B cell (primary cell): ENCODE results near the gene HNRNPLL. TPM values are rescaled to one million over a fixed set of nuclear protein-coding genes. Genes with fewer than 3 reads are reported as not detected.

ENCODE experiments used
- ATAC-seq: fragments of 200-7000 bp; cut with Tn5 transposase; one replicate; pipeline ENCODE4 v1.10.0; 2021; ENCODE audit warnings: low read depth, mild to moderate bottlenecking, moderate number of reproducible peaks, moderate library complexity
- CTCF ChIA-PET: fragments of 350-600 bp; sonication (Branson Sonifier 250); formaldehyde crosslinking; loops from one replicate; lab custom pipeline; 2021; ENCODE audit warnings: antibody characterized with exemption, inconsistent platforms; lab: Charles Lee
- POLR2A ChIA-PET: fragments of 350-600 bp; sonication (Branson Sonifier 250); formaldehyde crosslinking; loops from one replicate; lab custom pipeline; 2021; ENCODE audit warnings: antibody characterized with exemption; lab: Charles Lee
- DNase-seq: peaks from one replicate; pipeline ENCODE4 v3.0.0; 2013
- H2AFZ ChIP-seq: 2 replicates; pipeline ENCODE4 v1.6.1; 2012; ENCODE audit warnings: mild to moderate bottlenecking, low read depth, low read length; ENCODE audit not compliant: insufficient read depth, poor library complexity, severe bottlenecking
- H3K27ac ChIP-seq, 2 donors: 1 replicate in 1 of 2; 2 replicates in 1 of 2; pipeline ENCODE4 v1.5.1; 2012 to 2013; ENCODE audit warnings: low read length in 2 of 2, mild to moderate bottlenecking in 2 of 2, moderate library complexity in 1 of 2
- H3K27me3 ChIP-seq, 4 experiments: fragments of 200-600 bp in 1 of 4; sonication (generic) in 1 of 4; replicated peaks in 1 of 4; 1 replicate in 2 of 4; 2 replicates in 2 of 4; pipeline versions ENCODE4 v1.6.1 to v1.7.0; 2013 to 2016; ENCODE audit warnings: low read length in 3 of 4, mild to moderate bottlenecking in 2 of 4, mixed read lengths in 1 of 4, moderate library complexity in 1 of 4; ENCODE audit not compliant: insufficient read depth in 4 of 4, control insufficient read depth in 3 of 4; ENCODE audit errors: control extremely low read depth in 1 of 4
- H3K36me3 ChIP-seq, 2 experiments: replicated peaks in 1 of 2; 1 replicate in 1 of 2; 2 replicates in 1 of 2; pipeline versions ENCODE4 v1.6.1 to v1.7.1; 2013; ENCODE audit warnings: low read length in 1 of 2; ENCODE audit not compliant: insufficient read depth in 2 of 2, control insufficient read depth in 1 of 2; ENCODE audit errors: control extremely low read depth in 1 of 2, extremely low read depth in 1 of 2
- H3K4me1 ChIP-seq, 2 donors: fragments of 200-600 bp in 1 of 2; sonication (generic) in 1 of 2; 1 replicate in 1 of 2; 2 replicates in 1 of 2; pipeline versions ENCODE4 v1.5.1 to v1.6.1; 2013 to 2017; ENCODE audit warnings: low read length in 2 of 2; ENCODE audit not compliant: control insufficient read depth in 2 of 2, insufficient read depth in 2 of 2
- H3K4me2 ChIP-seq: replicated peaks from 2 replicates; pipeline ENCODE3; 2012; ENCODE audit warnings: mild to moderate bottlenecking, low read depth, low read length; ENCODE audit not compliant: poor library complexity, severe bottlenecking
- H3K4me3 ChIP-seq, 5 experiments: fragments of 200-600 bp in 1 of 5; sonication (generic) in 1 of 5; 1 replicate in 3 of 5; 2 replicates in 2 of 5; pipeline versions ENCODE4 v1.5.1 to v1.7.0; 2011 to 2016; ENCODE audit warnings: low read length in 4 of 5, mild to moderate bottlenecking in 4 of 5, low read depth in 2 of 5, control low read depth in 1 of 5, moderate library complexity in 1 of 5; ENCODE audit not compliant: insufficient read depth in 1 of 5; ENCODE audit errors: control extremely low read depth in 1 of 5, extremely low read depth in 1 of 5
- H3K79me2 ChIP-seq: fragments of 200-600 bp; sonication (generic); one replicate; pipeline ENCODE4 v1.6.0; 2016; ENCODE audit warnings: low read length; ENCODE audit not compliant: control insufficient read depth, insufficient read depth
- H3K9ac ChIP-seq: fragments of 200-600 bp; sonication (generic); 2 replicates; pipeline ENCODE4 v1.6.1; 2017; ENCODE audit warnings: mild to moderate bottlenecking, low read length, moderate library complexity
- H3K9me3 ChIP-seq, 3 donors: one replicate each; pipeline versions ENCODE4 v1.6.1 to v1.7.1; 2013; ENCODE audit warnings: low read length in 2 of 3; ENCODE audit not compliant: control insufficient read depth in 2 of 3, insufficient read depth in 1 of 3; ENCODE audit errors: control extremely low read depth in 1 of 3
- H4K20me1 ChIP-seq: 2 replicates; pipeline ENCODE4 v1.6.0; 2012; ENCODE audit warnings: mild to moderate bottlenecking, low read length; ENCODE audit not compliant: insufficient read depth, control insufficient read depth, poor library complexity, severe bottlenecking
- H3K27ac Mint-ChIP-seq: one replicate; pipeline ENCODE4 v1.8.0; 2021; ENCODE audit warnings: mixed read lengths
- H3K27me3 Mint-ChIP-seq: one replicate; pipeline ENCODE4 v1.8.0; 2021; ENCODE audit warnings: mixed read lengths
- H3K4me1 Mint-ChIP-seq: one replicate; pipeline ENCODE4 v1.8.0; 2021; ENCODE audit warnings: mixed read lengths
- H3K4me3 Mint-ChIP-seq: one replicate; pipeline ENCODE4 v1.8.0; 2021; ENCODE audit warnings: mixed read lengths
- H3K9me3 Mint-ChIP-seq: one replicate; pipeline ENCODE4 v1.8.0; 2022; ENCODE audit warnings: mixed read lengths; ENCODE audit not compliant: insufficient read depth
- EZH2 ChIP-seq: IDR thresholded peaks from 2 replicates; pipeline ENCODE4 v1.6.1; 2012; ENCODE audit warnings: borderline replicate concordance, low read depth, mild to moderate bottlenecking, moderate library complexity, low read length; ENCODE audit not compliant: insufficient read depth, poor library complexity, severe bottlenecking
- WGBS: methylation state at CpG from one replicate; pipeline ENCODE4 v1.1.5; 2013; ENCODE audit warnings: missing lambda C conversion rate; ENCODE audit not compliant: insufficient coverage; 5-methylcytosine and 5-hydroxymethylcytosine counted together
- intact Hi-C: fragments of 100-400 bp; cut with micrococcal nuclease; formaldehyde crosslinking; loops from one replicate; pipeline ENCODE4 v1.10.0; 2022
- polyA plus RNA-seq: library from polyadenylated mRNA; depleted of rRNA; stranded (reverse); fragments of >200 nt; gene quantifications from 2 replicates; pipeline ENCODE4 v1.2.3, GENCODE V29; 2012
- total RNA-seq, 2 donors: library from RNA; stranded (reverse); fragments of 120-200 nt in 1 of 2; gene quantifications; 1 replicate in 1 of 2; 2 replicates in 1 of 2; pipeline versions ENCODE4 v1.2.3 to v1.2.4, GENCODE V29; 2013 to 2022
- TF ChIP-seq, protein P1 (sequence below): fragments of 200-600 bp; IDR thresholded peaks from one replicate; pipeline ENCODE4 v1.8.0; 2022; ENCODE audit warnings: antibody characterized with exemption, mild to moderate bottlenecking

Gene HNRNPLL
- total and polyA plus RNA-seq, 2 donors (not counting 1 experiment from before 2014, with no cell fraction given), result 2.1 to 6.7 TPM

- CTCF ChIA-PET, result interaction anchor here (0.7 to 1.5 kb wide), 5 partner anchors 8 to 153 kb away, joined by 3 to 5 read pairs (median 3); no protein-coding TSS in a partner anchor
- Histone ChIP-seq H3K9ac (no peak overlapping the region), H4K20me1 (no peaks in the 10 kb centered on the region), H3K9me3 (peaks cover 0 to 3% (median 1%) of the 10 kb centered on the region in 3 donors), H3K4me1 (no peaks in the 10 kb centered on the region), H3K4me3 (no peak overlapping the region), H3K27ac (no peak overlapping the region), H3K27me3 (peaks cover 0 to 11% (median 5%) of the 10 kb centered on the region in 4 experiments), H3K4me2 (no peak overlapping the region), H3K36me3 (no peaks in the 10 kb centered on the region), H3K79me2 (no peaks in the 10 kb centered on the region), H2AFZ (no peak overlapping the region)
- Mint-ChIP-seq H3K27ac (no peak overlapping the region), H3K9me3 (no peaks in the 10 kb centered on the region), H3K4me1 (no peaks in the 10 kb centered on the region), H3K27me3 (peaks cover 38% of the 10 kb centered on the region), H3K4me3 (no peak overlapping the region)
- ATAC-seq (no peak), DNase-seq (no peak)
- intact Hi-C loops, result no loop called here
- WGBS, result 95% methylated on average over 2 of the region's 3 CpGs
- POLR2A ChIA-PET, result no interaction called here
- TF ChIP-seq, protein P1, sequence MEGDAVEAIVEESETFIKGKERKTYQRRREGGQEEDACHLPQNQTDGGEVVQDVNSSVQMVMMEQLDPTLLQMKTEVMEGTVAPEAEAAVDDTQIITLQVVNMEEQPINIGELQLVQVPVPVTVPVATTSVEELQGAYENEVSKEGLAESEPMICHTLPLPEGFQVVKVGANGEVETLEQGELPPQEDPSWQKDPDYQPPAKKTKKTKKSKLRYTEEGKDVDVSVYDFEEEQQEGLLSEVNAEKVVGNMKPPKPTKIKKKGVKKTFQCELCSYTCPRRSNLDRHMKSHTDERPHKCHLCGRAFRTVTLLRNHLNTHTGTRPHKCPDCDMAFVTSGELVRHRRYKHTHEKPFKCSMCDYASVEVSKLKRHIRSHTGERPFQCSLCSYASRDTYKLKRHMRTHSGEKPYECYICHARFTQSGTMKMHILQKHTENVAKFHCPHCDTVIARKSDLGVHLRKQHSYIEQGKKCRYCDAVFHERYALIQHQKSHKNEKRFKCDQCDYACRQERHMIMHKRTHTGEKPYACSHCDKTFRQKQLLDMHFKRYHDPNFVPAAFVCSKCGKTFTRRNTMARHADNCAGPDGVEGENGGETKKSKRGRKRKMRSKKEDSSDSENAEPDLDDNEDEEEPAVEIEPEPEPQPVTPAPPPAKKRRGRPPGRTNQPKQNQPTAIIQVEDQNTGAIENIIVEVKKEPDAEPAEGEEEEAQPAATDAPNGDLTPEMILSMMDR, result peak; percentile 25
- no peak for TF ChIP-seq EZH2
Measured at GRCh38 chr2:38590053-38590452, 12.7 kb downstream of the HNRNPLL start.

DNA sequence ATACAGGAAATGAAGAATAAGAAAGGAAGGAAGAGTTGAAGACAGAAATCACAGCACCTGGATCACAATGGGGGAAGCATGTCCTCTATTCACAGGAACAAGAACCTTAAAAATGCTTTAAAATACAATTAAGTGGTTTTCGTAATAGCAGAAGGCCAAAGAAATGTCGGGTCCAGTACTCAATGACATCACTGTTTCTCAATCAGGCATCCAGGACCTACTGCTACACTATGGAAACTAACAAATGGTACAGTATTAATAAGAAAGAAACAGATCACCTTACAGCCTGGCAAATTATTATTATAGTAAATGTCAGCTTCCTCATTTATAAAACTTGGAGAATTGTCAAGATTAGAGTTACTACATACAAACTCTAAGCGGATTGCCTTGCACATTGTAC, 15.8 kb downstream of the HNRNPLL start:
- intact Hi-C loops, result loop anchor here (10.0 kb wide), 1 partner anchor 272 kb away; no protein-coding TSS in a partner anchor
- Mint-ChIP-seq H3K4me1 (no peaks in the 10 kb centered on the region), H3K9me3 (no peaks in the 10 kb centered on the region), H3K4me3 (no peak overlapping the region), H3K27me3 (peaks cover 28% of the 10 kb centered on the region), H3K27ac (no peak overlapping the region)
- H3K9ac ChIP-seq, result no peak overlapping the region
- H3K9me3 ChIP-seq, result peaks cover 0 to 1% (median 0%) of the 10 kb centered on the region in 3 donors
- TF ChIP-seq, protein P1, result no peak
- TF ChIP-seq EZH2, result no peak
- H4K20me1 ChIP-seq, result no peaks in the 10 kb centered on the region
- H3K79me2 ChIP-seq, result no peaks in the 10 kb centered on the region
- H3K27me3 ChIP-seq, result peaks cover 0 to 11% (median 3%) of the 10 kb centered on the region in 4 experiments
- H3K4me1 ChIP-seq, result no peaks in the 10 kb centered on the region
- no peak overlapping the region for H3K4me2 ChIP-seq
- no peaks in the 10 kb centered on the region for H3K36me3 ChIP-seq
- POLR2A ChIA-PET, result no interaction called here
- CTCF ChIA-PET, result no interaction called here
- no peak overlapping the region for H3K27ac ChIP-seq
- no peak for DNase-seq
- no peak for ATAC-seq
- H2AFZ ChIP-seq, result no peak overlapping the region
- H3K4me3 ChIP-seq, result no peak overlapping the region
- WGBS, result no CpG with 5 or more reads among the region's 3 CpGs
